NCI-H345 (cell line): ENCODE results near the gene C1orf198.

Experiments
- DNase-seq: peaks from one replicate; lab custom pipeline; 2025; lab: John Stamatoyannopoulos, UW

Gene C1orf198, protein sequence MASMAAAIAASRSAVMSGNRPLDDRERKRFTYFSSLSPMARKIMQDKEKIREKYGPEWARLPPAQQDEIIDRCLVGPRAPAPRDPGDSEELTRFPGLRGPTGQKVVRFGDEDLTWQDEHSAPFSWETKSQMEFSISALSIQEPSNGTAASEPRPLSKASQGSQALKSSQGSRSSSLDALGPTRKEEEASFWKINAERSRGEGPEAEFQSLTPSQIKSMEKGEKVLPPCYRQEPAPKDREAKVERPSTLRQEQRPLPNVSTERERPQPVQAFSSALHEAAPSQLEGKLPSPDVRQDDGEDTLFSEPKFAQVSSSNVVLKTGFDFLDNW

DNA sequence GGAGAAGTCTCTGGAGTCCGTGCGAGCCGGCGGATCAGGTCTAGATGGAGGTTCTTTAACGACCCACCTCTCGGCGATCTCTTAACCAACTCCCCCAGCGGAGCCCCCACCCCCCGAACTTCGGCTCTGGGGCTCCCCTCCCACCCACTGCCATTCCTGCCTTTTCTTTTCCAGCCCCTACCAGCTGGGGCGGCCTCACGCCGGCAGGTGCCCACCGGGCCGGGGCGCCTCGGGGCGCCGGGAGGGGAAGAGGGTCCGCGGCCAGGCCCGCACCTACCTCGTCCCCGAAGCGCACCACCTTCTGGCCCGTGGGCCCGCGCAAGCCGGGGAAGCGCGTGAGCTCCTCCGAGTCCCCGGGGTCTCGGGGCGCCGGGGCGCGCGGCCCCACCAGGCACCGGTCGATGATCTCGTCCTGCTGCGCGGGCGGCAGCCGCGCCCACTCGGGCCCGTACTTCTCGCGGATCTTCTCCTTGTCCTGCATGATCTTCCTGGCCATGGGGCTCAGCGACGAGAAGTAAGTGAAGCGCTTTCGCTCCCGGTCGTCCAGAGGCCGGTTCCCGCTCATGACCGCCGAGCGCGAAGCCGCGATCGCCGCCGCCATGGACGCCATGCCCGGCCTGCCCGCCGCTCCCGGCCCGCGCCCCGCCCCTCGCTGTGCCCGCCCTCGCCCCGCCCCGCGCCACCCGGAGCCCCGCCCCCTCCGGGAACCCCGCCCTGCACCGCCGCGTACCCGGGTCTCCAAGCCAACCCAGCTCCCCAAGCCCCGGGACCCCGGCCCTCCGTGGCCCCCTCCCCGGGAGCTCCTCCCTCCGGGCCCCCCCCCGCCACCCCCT, at the start of gene C1orf198:
TSS of gene C1orf198 (minus strand) at position 619 of the 833 bp plus-strand sequence. CDS start at position 610, 9 bp downstream.
- peak; percentile 63 for DNase-seq

DNA sequence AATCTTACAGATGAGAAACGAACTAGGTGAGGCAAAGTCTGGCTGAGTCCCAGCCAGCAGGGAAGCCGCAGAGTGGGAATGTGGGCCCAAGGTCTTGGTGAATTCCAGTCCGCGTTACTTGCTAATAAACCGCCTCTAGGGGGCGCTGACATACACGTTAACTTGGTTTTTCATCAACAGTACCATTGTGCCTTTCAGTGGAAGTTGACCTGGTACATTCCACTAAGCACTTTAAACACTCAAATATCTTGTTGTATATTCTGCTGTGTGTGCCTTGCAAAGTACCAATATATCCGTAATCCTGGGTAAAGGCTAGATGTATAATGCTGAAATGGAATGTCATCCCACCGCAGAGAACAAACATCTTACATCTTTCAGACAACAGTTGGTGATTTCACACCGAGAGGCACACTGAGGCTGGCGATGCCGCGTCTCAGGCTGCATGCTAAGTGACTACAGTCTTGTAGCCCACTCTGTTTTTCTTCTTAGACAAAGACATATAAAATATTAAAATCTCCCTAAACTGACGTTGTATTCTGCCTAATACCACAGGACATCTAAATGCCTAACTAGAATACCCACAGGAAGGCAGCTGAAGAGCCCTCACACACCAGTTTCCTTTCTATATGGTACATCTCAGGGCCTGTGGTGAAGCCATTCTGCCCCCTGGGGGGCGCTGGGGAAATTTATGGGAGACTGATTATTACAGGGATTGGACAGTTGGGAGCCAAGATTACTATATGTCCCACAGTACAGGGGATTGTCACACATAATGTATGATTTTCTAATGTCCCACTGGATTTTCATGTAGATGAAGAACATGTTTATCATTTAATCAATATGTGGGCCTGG, 49.2 kb upstream of the C1orf198 start:
- DNase-seq, result peak; percentile 78

DNA sequence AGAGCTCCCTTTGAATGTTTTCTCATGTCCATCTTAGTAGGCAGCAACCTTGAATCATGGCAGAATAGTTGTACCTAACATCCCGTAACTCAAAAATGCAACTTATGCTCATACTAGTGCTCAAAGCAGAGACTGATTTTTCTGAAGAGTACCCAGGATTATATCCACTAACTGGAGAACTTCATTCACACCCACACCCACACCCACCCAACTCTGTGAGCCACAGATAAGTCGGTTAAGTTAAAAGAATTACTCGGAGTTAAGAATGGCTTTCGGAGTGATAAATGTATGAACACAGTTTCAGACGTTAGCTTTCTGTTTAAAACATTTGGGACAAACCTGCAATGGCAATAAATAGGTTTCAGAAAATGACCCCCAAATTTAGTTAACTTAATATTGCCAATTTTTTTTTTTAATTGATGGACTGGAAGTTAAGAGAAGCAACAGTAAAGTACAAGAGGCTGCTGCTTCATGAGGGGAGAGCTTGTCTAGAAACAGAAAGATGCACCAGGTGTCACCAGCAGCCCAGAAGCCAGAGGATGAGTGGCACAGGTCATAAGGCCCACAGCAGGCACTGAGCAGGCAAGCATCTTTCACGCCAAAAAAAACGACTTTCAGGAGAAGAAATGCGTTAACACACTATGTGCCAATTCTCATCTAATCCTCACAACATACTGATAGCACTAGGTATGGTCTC, 48.4 kb upstream of the C1orf198 start:
- no peak for DNase-seq

DNA sequence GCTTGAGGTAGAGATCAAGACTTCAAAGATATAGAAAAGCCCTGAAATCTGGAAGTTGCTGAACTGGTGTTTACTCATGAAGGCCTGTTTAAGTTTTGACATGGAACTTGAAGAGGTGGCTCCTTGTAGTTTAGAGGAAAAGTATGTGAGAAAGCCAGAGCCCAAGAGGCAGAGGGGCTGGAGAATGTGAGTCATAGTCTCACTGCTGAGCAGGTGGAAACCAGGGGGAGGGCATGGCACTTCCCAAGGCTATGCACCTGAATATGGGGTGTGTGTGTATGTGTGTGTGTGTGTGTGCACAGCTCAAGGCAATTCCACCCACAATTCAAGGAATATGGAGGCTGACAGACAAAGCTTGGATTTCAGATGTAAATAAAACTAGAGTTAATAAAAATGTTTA, 46.8 kb upstream of the C1orf198 start:
- no peak for DNase-seq

DNA sequence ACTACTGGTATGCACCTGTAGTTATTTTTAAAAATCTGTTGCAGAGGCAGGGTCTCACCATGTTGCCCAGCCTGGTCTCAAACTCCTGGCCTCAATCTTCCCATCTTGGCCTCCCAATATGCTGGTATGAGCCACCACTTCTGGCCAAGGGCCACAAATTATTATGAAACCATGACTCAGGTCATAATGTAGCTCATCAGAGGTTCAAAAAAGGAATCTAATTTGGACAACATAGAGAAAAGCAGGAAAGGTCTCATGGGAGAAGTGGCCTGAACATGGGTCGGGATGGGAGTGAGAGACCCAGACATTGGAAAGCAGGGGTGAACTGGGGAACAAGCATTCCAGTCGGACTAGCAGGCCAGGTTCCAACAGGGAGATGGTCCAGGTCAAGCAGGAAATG, 45.2 kb upstream of the C1orf198 start:
- no peak for DNase-seq

DNA sequence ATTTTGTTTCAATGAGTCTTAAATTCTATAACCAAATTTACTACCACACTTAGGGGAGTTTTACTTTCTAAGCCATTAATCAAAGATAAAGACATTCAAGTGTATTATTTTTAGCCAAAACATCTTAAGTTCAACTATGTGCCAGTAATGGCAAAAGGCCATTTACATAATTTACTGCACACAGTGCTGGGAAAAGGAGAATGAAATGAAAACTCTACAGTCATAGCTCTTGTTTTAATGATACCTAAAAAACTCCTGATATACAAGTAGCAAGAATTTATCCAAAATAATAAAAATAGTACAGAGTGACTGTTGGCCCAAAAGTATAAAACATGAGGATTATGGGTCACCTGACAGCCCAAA, 42.4 kb upstream of the C1orf198 start:
- DNase-seq, result no peak

DNA sequence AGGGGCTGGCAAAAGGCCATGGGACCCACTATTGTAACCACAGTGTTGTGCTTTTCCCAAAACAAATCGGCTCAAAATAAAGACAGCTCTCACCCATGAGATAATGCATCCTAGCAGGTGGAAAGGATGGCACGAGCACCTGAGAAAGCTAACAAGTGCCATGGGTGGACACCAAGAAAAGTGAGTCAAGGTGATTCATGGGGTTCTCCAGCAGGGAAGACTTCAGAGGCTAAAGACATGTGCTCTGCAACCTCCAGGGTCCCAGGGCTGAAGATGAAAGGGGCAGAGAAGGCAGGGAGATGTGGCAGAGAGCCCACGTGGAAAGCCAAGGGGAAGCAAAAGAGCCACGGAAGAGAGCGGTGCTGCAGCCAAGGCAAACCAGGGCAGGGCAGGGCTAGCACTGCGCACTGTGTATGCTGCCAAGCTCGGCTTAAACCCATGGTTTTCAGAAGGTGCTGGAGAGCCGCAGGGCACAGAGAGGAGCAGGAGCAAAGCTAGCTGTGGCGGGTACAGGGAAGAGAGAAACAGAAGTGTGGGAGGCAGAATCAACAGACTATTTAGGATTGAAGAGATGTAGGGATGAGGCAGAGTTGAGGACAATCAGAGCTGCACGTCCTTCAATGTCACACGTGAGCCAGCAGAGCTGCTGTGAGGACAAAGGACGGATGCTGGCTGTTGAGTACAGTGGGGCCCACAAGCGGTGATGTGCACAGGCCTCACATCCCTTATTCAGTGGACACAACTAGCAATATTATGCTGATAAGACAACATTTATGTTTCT, 41.8 kb upstream of the C1orf198 start:
- no peak for DNase-seq

DNA sequence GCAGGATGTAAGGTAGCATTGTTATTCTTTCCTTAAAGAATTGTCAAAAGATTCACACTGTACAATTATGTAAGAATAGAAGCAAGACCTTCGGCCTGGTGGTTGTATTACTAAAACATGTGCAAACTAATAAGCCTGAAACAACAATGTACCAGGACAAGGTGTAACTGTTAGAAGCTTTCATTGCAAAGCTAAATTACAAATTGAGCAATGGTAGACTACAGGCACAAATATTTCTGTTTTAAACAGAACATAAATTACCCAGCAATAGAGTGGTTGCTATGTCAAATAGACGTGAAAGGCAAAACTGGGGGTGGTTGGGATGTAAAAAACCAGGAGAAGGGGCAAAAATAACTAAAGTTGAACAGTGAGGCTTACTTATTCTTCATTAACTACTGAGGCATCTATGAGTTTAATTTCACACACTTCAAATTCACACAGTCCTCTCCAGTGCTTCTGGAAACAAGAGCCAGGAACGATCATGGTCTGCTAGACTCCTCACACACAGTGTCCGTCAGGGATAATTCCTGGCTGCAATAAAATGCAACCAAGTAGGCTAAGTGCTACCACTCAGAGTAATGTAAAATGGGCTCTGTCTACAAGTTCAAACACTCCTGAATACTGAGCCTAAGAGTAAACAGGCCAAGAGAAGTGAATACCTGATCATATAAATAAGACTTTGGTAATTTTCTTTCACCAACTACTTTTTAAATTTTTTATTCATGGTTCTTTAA, 39.3 kb upstream of the C1orf198 start:
- no peak for DNase-seq

DNA sequence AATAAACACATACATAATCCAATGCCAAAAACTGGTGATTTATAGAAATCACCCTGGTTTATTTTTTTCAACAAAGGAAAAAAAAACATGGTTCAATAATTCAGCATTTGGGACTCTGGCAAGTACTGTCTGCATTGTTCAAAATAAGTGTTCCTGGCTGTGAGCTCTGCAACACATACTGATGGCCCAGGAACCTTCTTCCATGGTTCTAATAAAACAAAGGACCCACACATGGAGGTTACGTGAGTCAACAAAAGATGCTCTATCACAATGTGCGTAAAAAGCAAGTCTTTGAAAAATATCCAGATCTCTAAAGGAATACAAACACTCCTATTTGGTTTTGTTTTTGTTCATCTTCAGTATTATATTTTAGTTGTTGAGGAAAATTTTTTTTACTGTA, 37.9 kb upstream of the C1orf198 start:
- no peak for DNase-seq

DNA sequence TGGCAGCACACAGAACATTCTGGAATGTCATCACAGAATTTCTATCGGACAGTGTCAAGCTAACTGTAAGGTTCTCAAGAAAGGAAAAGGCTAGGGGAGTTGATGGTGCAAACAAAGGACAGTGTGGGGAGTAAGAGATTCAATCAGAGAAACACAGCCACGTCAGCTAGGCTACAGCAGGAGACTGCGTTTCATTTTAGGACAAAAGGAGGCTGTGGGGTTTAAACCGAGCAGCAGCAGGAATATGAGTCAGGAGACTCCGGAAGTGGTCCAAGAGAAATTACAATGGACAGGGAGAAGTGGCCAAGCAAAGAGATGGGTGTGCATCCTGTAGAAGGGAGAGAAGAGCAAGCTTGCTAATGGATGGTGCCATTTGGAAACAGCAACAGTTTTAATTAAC, 37.4 kb upstream of the C1orf198 start:
- DNase-seq, result no peak

DNA sequence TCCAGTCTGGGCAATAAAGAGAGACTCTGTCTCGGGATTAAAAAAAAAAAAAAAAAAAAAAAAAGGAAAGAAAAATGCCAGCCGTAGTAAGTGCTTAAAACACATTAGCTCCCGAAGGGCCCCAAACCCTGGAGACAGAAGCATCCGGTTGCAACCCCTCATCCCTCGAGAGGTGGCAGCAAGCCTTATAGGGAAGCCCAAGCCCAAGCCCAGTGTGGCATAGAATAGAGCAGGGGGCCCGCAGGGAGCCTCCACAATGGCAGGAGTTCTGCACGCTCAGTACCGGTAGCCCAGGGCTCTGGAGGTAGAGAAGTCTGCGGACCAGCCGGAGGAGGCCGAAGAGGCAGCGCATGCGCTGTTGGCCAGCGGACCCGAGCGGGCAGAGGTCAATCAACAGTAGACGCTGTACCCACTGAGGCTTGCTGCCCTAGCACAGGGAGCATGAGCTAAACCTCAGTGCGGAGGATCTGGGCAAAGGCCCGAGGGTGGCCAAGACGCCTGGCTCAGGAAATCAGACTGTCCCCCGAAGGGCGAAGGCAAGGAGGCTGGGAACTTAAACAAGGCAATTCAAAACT, 34.1 kb upstream of the C1orf198 start:
- DNase-seq, result no peak

DNA sequence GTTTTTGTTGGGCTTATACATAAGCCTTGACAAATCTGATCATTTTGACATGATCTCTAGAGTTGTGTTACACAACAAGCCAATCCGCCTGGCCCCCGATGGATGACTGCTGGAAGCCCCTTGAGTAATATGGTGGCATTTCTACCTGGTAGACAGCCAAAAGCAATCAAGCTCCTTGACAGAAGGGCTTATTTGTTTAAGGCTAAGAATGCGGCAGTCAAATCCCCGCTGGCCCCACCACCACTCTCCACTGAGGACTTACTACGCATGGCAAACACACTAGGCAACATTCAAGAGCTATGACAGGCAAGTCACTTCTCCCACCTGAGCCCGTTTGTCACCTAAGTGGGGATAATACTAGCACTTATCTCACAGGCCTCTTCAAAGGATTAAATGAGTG, 33.4 kb upstream of the C1orf198 start:
- DNase-seq, result no peak

DNA sequence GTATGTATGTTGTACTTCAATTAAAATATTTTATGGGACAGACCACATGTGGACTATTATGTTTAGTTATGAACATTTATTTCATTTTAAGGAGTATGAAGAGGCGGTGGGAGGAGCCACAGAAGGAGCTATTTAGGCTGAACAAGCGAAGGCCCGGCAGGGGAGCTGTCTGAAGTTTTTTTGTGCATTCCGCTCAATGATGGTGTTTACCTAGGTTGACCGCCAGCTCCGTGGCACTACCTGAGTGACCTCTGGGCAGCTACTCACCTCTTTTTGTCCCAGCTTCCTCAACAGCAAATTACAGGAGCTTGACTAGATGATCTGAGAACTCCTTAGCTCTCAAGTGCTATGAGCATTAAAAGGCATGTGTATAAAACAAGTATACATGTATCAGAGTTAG, 32.7 kb upstream of the C1orf198 start:
- no peak for DNase-seq

DNA sequence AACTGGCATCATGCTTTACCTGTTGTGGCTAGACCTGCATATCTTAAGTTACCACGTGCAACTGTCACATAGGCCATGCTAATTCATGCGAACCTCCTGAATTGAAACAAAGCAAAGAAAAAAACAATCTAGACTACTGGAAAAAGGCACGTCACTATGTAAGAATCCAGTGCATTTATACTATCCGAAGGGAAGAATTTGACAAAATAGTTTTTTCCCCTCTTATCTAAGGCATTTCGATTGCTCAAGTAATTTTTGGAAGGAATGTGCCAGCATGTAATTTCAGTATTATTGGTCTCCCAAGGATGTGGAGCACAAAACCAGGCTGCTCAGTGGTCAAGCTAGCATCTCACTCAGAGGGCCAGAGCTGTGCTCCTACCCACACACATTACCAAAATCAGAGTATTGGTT, 31.5 kb upstream of the C1orf198 start:
- no peak for DNase-seq

DNA sequence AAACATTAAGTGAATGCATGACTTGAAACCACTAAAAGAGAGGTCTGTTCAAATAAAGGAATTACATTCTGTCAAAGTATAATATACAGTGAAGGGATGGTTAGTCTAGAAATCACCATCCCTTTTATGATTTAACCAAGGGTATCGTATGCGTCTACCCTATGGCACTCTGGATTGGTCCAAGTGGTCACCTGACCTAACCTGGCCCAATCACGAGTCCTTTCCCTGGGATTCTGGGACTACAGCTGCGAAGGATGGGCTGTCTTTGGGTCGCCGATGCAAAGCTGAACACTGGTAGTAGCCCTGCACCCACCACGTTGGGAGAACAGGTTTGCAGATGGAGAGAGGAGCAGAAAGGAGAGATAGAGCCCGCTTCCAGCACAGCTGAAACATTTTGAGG, 30.4 kb upstream of the C1orf198 start:
- DNase-seq, result no peak

DNA sequence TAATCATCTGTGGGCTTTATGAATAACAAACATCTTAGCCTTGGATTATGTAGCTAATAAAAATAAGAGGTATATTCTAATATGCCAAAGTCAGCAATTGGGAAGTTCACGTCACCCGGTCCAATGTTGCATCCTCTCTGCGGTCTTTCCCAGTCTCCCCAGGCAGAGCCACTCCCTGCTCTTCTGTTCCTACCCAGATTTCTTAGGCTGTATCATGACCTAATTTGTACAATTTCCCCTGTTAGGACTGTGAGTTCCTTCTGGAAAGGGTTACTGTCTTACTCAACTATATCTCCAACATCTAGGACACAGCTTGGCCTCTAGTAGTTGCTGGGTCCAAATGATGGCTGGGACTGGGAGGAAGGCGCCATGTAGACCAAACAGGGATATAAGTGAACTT, 29.8 kb upstream of the C1orf198 start:
- no peak for DNase-seq

DNA sequence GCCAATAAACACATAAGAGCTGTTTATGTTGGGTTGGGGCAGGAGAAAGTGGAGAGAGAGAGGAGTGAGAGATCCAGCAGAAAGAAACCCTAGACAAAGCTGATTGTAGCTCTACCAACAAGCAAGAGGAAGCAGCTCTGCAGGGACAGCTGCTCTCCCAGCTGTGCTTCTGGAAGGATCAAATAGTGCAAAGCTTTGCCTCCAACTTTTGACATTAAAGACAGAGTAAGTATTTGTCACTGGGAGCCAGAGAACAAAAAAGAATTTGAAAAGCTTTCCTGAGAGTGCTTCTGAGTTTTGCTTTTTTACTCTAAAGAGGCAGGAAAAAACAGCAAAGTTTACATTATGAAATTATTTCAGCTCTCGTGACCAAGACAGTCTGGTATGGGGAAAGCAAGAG, 28.5 kb upstream of the C1orf198 start:
- DNase-seq, result no peak

DNA sequence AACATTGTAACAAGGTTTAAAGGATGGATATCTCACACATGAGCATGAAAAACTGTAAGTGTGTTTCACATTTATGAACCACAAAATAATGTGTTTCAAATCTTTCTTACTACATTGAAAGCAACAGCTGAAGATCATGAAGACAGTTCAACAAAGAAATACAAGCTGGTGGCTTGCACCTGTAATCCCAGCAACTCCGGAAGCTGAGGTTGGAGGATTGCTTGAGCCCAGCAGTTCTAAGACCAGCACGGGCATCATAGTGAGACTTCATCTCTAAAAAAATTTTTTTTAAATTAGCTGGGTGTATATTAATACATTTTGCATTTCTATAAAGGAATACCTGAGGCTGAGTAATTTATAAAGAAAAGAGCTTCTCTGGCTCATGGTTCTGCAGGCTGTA, 27.1 kb upstream of the C1orf198 start:
- no peak for DNase-seq

DNA sequence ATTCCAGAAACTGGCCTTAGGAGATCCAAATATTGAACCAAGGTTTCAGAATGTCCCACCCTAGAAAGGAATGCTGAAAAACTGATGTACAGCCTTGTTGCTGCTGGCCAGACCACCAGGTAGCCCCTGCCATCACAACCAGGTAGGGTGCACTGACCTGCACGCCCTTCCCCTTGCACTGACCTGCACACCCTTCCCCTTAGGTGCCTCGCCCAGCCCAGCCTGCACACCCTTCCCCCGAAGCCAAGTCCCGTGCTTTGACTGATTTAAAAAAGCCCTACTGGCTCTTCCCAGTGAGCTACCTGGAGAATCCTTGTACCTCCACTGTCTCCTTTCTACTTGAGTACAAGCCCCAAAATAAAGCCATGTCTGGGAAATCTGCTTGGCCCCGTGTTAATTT, 26.3 kb upstream of the C1orf198 start:
- DNase-seq, result no peak

DNA sequence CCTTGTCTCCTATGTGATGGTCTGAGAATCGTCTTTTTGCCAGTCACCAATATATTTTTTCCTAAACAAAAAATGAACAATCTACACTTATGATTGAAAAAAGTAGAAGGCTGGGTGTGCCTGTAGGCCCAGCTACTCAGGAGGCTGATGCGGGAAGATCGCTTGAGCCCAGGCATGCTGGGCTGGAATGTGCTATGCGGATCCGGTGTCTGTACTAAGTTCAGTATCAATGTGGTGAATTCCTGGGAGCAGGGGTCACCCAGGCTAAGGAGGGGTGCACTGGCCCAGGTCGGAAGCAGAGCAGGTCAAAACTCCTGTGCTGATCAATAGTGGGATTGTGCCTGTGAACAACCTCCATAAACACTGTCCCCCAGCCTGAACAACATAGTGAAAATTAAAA, 25.7 kb upstream of the C1orf198 start:
- no peak for DNase-seq
